Activated CD4-positive, alpha-beta memory T cell treated with anti-CD3 and anti-CD28 coated beads, Interleukin-2, amount 10 ng/mL, durations not matched to agents 7 days and 5 days (primary cell): ENCODE data around the gene TMEM132C. TPM values are rescaled to one million over a fixed set of nuclear protein-coding genes. Genes with fewer than 3 reads are reported as not detected.

Experiments used
- CTCF ChIA-PET: fragments of 350-600 bp; sonication (Branson Sonifier 250); formaldehyde crosslinking; loops from one replicate; lab custom pipeline; 2021; ENCODE audit warnings: antibody characterized with exemption, inconsistent platforms; lab: Charles Lee
- POLR2A ChIA-PET: fragments of 350-600 bp; sonication (Branson Sonifier 250); formaldehyde crosslinking; loops from one replicate; lab custom pipeline; 2021; ENCODE audit warnings: antibody characterized with exemption; lab: Charles Lee
- DNase-seq: peaks from one replicate; pipeline ENCODE4 v3.0.0-alpha.2; 2020
- H3K27ac Mint-ChIP-seq: one replicate; pipeline ENCODE4 v1.8.0; 2021; ENCODE audit warnings: mild to moderate bottlenecking, mixed read lengths
- H3K27me3 Mint-ChIP-seq: one replicate; pipeline ENCODE4 v1.8.0; 2021; ENCODE audit warnings: mixed read lengths
- H3K36me3 Mint-ChIP-seq: one replicate; pipeline ENCODE4 v1.8.0; 2021; ENCODE audit warnings: low read depth, mixed read lengths
- H3K4me1 Mint-ChIP-seq: one replicate; pipeline ENCODE4 v1.8.0; 2021; ENCODE audit warnings: mixed read lengths
- H3K4me3 Mint-ChIP-seq: one replicate; pipeline ENCODE4 v1.8.0; 2021; ENCODE audit warnings: mild to moderate bottlenecking, mixed read lengths
- H3K9me3 Mint-ChIP-seq: one replicate; pipeline ENCODE4 v1.8.0; 2021; ENCODE audit warnings: mixed read lengths
- total RNA-seq, 2 experiments: library from RNA; stranded (reverse); gene quantifications; one replicate each; pipeline ENCODE4 v1.2.3, GENCODE V29; 2021

The TMEM132C gene
- total RNA-seq, 2 experiments from 2014 or later = 0.05 TPM; not detected in 1

GRCh38 chr12:128643155-128643554 is 376.2 kb downstream of the TMEM132C start:
- no peaks in the 10 kb centered on the region for H3K4me1 Mint-ChIP-seq
- no peaks in the 10 kb centered on the region for H3K36me3 Mint-ChIP-seq
- H3K27ac Mint-ChIP-seq = no peak overlapping the region
- peaks cover 18% of the 10 kb centered on the region for H3K9me3 Mint-ChIP-seq
- H3K27me3 Mint-ChIP-seq = no peaks in the 10 kb centered on the region
- ChIA-PET POLR2A (no interaction called here), CTCF (no interaction called here)
- DNase-seq = no peak
- H3K4me3 Mint-ChIP-seq = no peak overlapping the region

GRCh38 chr12:128644664-128645296 is 377.8 kb downstream of the TMEM132C start:
- H3K27ac Mint-ChIP-seq = no peak overlapping the region
- no peaks in the 10 kb centered on the region for H3K4me1 Mint-ChIP-seq
- POLR2A ChIA-PET = no interaction called here
- DNase-seq = peak; percentile 17
- CTCF ChIA-PET = no interaction called here
- peaks cover 24% of the 10 kb centered on the region for H3K9me3 Mint-ChIP-seq
- H3K4me3 Mint-ChIP-seq = no peak overlapping the region
- H3K27me3 Mint-ChIP-seq = no peaks in the 10 kb centered on the region
- H3K36me3 Mint-ChIP-seq = no peaks in the 10 kb centered on the region

GRCh38 chr12:128649902-128650301 is 382.9 kb downstream of the TMEM132C start:
- CTCF ChIA-PET = interaction anchor here (0.5 kb wide), 1 partner anchor 118 kb away, joined by 3 read pairs; no protein-coding TSS in a partner anchor
- DNase-seq = no peak
- H3K36me3 Mint-ChIP-seq = no peaks in the 10 kb centered on the region
- no peaks in the 10 kb centered on the region for H3K4me1 Mint-ChIP-seq
- no peaks in the 10 kb centered on the region for H3K27me3 Mint-ChIP-seq
- peaks cover 23% of the 10 kb centered on the region for H3K9me3 Mint-ChIP-seq
- POLR2A ChIA-PET = no interaction called here
- H3K4me3 Mint-ChIP-seq = no peak overlapping the region
- no peak overlapping the region for H3K27ac Mint-ChIP-seq

GRCh38 chr12:128652136-128652751 is 385.3 kb downstream of the TMEM132C start:
- Mint-ChIP-seq H3K36me3 (no peaks in the 10 kb centered on the region), H3K4me1 (no peaks in the 10 kb centered on the region), H3K4me3 (no peak overlapping the region), H3K9me3 (peaks cover 9% of the 10 kb centered on the region), H3K27me3 (no peaks in the 10 kb centered on the region), H3K27ac (no peak overlapping the region)
- ChIA-PET CTCF (no interaction called here), POLR2A (no interaction called here)
- DNase-seq = no peak

GRCh38 chr12:128654468-128654867 is 387.5 kb downstream of the TMEM132C start:
- H3K36me3 Mint-ChIP-seq = no peaks in the 10 kb centered on the region
- ChIA-PET POLR2A (no interaction called here), CTCF (no interaction called here)
- no peak overlapping the region for H3K27ac Mint-ChIP-seq
- H3K9me3 Mint-ChIP-seq = peaks cover 3% of the 10 kb centered on the region
- DNase-seq = no peak
- no peaks in the 10 kb centered on the region for H3K4me1 Mint-ChIP-seq
- no peaks in the 10 kb centered on the region for H3K27me3 Mint-ChIP-seq
- H3K4me3 Mint-ChIP-seq = no peak overlapping the region

GRCh38 chr12:128657378-128657777 is 390.4 kb downstream of the TMEM132C start:
- Mint-ChIP-seq H3K27me3 (no peaks in the 10 kb centered on the region), H3K4me3 (no peak overlapping the region), H3K9me3 (no peaks in the 10 kb centered on the region), H3K27ac (no peak overlapping the region), H3K36me3 (no peaks in the 10 kb centered on the region), H3K4me1 (no peaks in the 10 kb centered on the region)
- ChIA-PET CTCF (no interaction called here), POLR2A (no interaction called here)
- DNase-seq = no peak

DNA sequence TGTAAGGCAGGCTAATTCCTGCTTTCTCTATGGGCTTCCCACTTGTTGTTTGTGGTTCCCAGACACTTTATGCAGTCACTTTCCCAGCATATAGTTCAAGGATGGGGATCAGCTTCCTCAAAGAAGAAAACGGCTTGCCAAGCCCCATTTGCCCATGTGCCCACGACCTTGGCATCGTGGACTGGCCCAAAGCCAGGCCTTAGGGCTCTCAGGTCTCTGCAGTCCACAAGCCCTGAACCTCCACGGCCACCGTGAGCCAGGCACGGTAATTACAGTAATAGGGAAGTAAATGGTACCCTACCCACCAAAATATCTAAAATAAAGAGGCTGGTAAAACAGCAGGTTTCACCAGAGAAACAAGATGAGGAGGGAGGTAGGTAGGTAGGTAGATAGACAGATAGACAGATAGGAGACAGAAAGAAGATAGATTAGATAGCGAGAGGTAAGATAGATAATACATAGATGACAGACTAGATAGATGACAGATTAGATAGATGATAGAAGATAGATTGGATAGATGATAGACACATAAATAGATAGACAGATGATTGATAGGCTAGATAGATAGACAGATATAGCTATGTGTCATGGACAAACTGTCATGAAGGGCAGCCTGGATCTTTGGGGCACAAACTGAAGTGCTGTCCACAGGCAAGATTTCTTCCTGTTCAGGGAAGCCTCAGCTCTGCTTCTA is 393.7 kb downstream of the TMEM132C start:
- CTCF ChIA-PET = no interaction called here
- H3K4me1 Mint-ChIP-seq = no peaks in the 10 kb centered on the region
- DNase-seq = no peak
- peaks cover 10% of the 10 kb centered on the region for H3K9me3 Mint-ChIP-seq
- POLR2A ChIA-PET = no interaction called here
- no peaks in the 10 kb centered on the region for H3K36me3 Mint-ChIP-seq
- H3K27ac Mint-ChIP-seq = no peak overlapping the region
- no peak overlapping the region for H3K4me3 Mint-ChIP-seq
- no peaks in the 10 kb centered on the region for H3K27me3 Mint-ChIP-seq

GRCh38 chr12:128661226-128661569 is 394.2 kb downstream of the TMEM132C start:
- no peaks in the 10 kb centered on the region for H3K36me3 Mint-ChIP-seq
- POLR2A ChIA-PET = no interaction called here

GRCh38 chr12:128662101-128662500 is 395.1 kb downstream of the TMEM132C start:
- Mint-ChIP-seq H3K36me3 (no peaks in the 10 kb centered on the region), H3K27ac (no peak overlapping the region)
- CTCF ChIA-PET = no interaction called here

More at GRCh38 chr12:128661226-128661569, 394.2 kb downstream of the TMEM132C start:
- peaks cover 10% of the 10 kb centered on the region for H3K9me3 Mint-ChIP-seq
- no peak overlapping the region for H3K27ac Mint-ChIP-seq
- H3K4me1 Mint-ChIP-seq = no peaks in the 10 kb centered on the region
- no peak for DNase-seq
- no peaks in the 10 kb centered on the region for H3K27me3 Mint-ChIP-seq
- CTCF ChIA-PET = no interaction called here
- no peak overlapping the region for H3K4me3 Mint-ChIP-seq

DNA sequence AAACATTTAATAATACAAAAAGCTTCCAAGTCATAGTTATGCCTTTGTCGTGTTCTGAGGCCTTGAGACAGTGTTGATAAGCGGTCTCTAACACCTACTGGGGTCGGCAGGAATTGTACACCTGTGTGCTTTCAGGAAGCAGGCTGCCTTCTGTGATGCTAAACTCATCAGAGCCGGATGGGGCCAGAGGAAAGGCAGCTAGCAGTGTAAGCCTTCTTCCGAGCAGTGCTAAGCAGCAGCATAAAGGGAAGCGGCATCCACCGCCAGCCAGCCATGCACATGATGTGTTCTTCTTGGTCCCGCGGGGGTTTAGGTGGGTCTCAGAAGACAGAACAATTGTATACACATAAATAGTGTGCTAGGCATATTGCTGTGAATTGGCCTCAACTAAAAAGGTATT is 397.5 kb downstream of the TMEM132C start:
- H3K9me3 Mint-ChIP-seq = peaks cover 18% of the 10 kb centered on the region
- no peak for DNase-seq
- no peak overlapping the region for H3K27ac Mint-ChIP-seq
- no peaks in the 10 kb centered on the region for H3K36me3 Mint-ChIP-seq
- H3K27me3 Mint-ChIP-seq = no peaks in the 10 kb centered on the region
- POLR2A ChIA-PET = no interaction called here
- H3K4me1 Mint-ChIP-seq = no peaks in the 10 kb centered on the region
- H3K4me3 Mint-ChIP-seq = no peak overlapping the region
- CTCF ChIA-PET = no interaction called here

More at GRCh38 chr12:128662101-128662500, 395.1 kb downstream of the TMEM132C start:
- DNase-seq = no peak
- Mint-ChIP-seq H3K27me3 (no peaks in the 10 kb centered on the region), H3K4me1 (no peaks in the 10 kb centered on the region), H3K9me3 (peaks cover 12% of the 10 kb centered on the region), H3K4me3 (no peak overlapping the region)
- POLR2A ChIA-PET = no interaction called here

DNA sequence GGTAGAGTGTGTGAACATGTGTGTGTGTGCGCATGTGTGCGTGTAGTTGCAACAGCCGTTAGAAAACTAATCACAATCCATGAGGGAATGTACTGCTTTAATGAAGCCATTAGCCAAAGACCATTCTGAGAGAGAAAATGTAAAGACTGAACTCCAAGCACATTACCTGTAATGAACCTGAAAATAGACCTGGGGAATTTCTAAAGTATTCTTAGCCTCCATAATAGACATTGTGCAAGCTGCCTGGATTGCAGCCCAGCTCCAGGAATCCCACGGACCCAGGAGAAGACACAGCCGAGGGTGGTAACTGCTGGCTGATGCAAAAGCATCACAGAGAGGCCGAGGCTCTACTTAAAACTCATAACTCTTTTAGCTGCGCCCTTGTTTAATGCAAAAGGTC is 400.2 kb downstream of the TMEM132C start:
- H3K27ac Mint-ChIP-seq = no peak overlapping the region
- no peak for DNase-seq
- POLR2A ChIA-PET = no interaction called here
- H3K4me3 Mint-ChIP-seq = no peak overlapping the region
- H3K9me3 Mint-ChIP-seq = peaks cover 18% of the 10 kb centered on the region
- no peaks in the 10 kb centered on the region for H3K4me1 Mint-ChIP-seq
- no peaks in the 10 kb centered on the region for H3K27me3 Mint-ChIP-seq
- no peaks in the 10 kb centered on the region for H3K36me3 Mint-ChIP-seq
- CTCF ChIA-PET = no interaction called here

DNA sequence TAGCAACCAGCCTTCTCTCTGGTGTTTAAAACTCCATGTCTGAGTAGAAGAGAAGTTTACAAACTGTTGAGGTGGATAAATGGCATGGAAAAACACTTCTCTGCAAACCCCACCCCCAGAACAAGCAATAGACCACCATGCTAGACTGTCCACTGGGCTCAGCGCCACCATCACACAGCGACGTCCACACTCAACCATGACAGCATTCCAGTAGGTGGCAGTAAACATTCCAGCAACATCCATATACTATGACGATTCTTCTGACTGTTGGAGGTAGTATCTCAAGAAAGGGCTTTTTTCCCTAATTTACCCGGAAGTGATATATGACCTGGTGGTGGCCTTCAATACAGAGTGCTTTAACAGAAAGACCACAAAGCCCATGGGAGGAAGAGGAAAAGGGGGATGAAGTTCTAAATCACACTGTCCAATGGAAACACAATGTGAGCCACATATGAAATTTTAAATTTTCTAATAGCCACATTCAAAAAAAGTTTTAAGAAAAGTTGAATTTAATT is 404.6 kb downstream of the TMEM132C start:
- H3K4me1 Mint-ChIP-seq = no peaks in the 10 kb centered on the region
- no peak for DNase-seq
- H3K36me3 Mint-ChIP-seq = no peaks in the 10 kb centered on the region
- ChIA-PET POLR2A (no interaction called here), CTCF (no interaction called here)
- H3K4me3 Mint-ChIP-seq = no peak overlapping the region
- peaks cover 8% of the 10 kb centered on the region for H3K9me3 Mint-ChIP-seq
- no peaks in the 10 kb centered on the region for H3K27me3 Mint-ChIP-seq
- H3K27ac Mint-ChIP-seq = no peak overlapping the region

DNA sequence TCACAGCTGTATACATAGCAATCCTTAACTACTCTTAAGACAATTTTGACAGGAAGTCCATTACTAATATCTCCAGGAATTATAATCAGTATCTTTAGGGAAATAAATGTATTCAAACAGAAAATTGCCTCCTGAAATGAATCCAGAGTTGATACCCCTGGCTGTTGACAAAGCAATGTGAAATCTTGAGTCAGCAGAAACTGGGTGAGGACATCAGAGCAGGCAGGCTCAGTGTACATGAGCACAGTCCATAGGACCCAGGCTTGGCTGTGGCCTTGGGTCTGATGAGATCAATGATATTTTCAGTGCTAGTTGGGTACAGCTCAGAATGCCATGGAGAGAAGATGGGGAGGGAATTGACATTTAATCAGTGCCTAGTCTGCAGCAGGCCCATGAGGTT is 405.5 kb downstream of the TMEM132C start:
- H3K4me3 Mint-ChIP-seq = no peak overlapping the region
- no peak overlapping the region for H3K27ac Mint-ChIP-seq
- peaks cover 3% of the 10 kb centered on the region for H3K9me3 Mint-ChIP-seq
- H3K36me3 Mint-ChIP-seq = no peaks in the 10 kb centered on the region
- H3K4me1 Mint-ChIP-seq = no peaks in the 10 kb centered on the region
- POLR2A ChIA-PET = no interaction called here
- CTCF ChIA-PET = no interaction called here
- DNase-seq = no peak
- no peaks in the 10 kb centered on the region for H3K27me3 Mint-ChIP-seq
